H1 (cell line): Measurements from ENCODE around the gene ERP44. TPM values are rescaled to one million over a fixed set of nuclear protein-coding genes. Genes with fewer than 3 reads are reported as not detected.

ENCODE experiments used
- CTCF ChIP-seq, 3 experiments: IDR thresholded peaks; 1 replicate in 2 of 3; 2 replicates in 1 of 3; pipeline versions ENCODE4 v1.5.1 to v1.6.1; 2011; ENCODE audit warnings: low read length in 3 of 3, mild to moderate bottlenecking in 3 of 3, inconsistent platforms in 2 of 3, low read depth in 1 of 3, moderate library complexity in 1 of 3; ENCODE audit not compliant: insufficient read depth in 1 of 3; ENCODE audit errors: control extremely low read depth in 1 of 3
- NANOG ChIP-seq: IDR thresholded peaks from 2 replicates; pipeline ENCODE4 v1.6.1; 2011; ENCODE audit warnings: low read length, low read depth, mild to moderate bottlenecking, inconsistent platforms; ENCODE audit not compliant: insufficient read depth, poor library complexity, severe bottlenecking
- ZNF274 ChIP-seq: IDR thresholded peaks from 2 replicates; pipeline ENCODE4 v1.7.0; 2012; ENCODE audit warnings: low read length, borderline replicate concordance; ENCODE audit errors: extremely low read depth
- polyA plus RNA-seq, 7 experiments: library from polyadenylated mRNA; depleted of rRNA in 3 of 7; stranded (reverse) in 5 of 7; unstranded in 2 of 7; fragments of >200 nt in 5 of 7; fragments of 200-250 nt in 2 of 7; gene quantifications; 1 replicate in 5 of 7; 2 replicates in 1 of 7; 4 replicates in 1 of 7; pipeline versions ENCODE4 v1.2.1 to v1.2.3, GENCODE V29; 2011 to 2013; ENCODE audit warnings: missing spikeins in 2 of 7, mixed read lengths in 2 of 7
- total RNA-seq: library from RNA; stranded (reverse); fragmentation: NEBNext Ultra II Directional; extraction: Animal tissue kit (Norgen Biotek cat#: 25700); gene quantifications from 2 replicates; pipeline ENCODE4 v1.2.1, GENCODE V29; 2021

ERP44 gene
- total and polyA plus RNA-seq, 2 of the 8 experiments (the other 6 are each of a cell fraction or from before 2014, with no cell fraction given) = 5.7 to 15.6 TPM

GRCh38 chr9:100134731-100135130, 35.9 kb upstream of the ERP44 start (continued):
- no peak for TF ChIP-seq CTCF (IDR thresholded peaks at IDR 0.05; ENCODE audit: control extremely low read depth in 1 of 3, insufficient read depth in 1 of 3, low read depth in 1 of 3, low read length in 3 of 3)
- TF ChIP-seq NANOG = no peak
- no peak for TF ChIP-seq ZNF274
- TF ChIP-seq, all 59 proteins: peak for 0
